ENCODE data around the gene PKD2.

PKD2 gene

DNA sequence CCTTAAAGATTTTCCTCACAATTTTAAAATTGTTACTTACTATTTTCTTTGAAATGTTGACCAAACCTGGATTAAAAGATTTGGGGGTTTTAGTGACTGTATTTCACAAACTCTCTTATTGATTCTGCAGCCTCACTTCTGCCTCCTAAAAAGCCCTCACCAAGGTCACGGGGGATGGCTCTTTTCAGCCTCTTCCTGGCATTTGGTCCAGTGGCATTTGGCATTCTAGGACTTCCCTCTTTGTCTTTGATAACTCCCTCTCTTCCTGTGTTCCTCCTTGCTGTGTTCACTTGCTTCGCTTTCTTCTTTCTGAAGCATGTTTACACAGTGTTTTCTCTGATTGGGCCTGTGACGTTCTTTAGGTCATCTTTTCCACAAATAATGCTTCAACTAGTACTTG is 21.5 kb downstream of the PKD2 start:
- no peak for DNase-seq

DNA sequence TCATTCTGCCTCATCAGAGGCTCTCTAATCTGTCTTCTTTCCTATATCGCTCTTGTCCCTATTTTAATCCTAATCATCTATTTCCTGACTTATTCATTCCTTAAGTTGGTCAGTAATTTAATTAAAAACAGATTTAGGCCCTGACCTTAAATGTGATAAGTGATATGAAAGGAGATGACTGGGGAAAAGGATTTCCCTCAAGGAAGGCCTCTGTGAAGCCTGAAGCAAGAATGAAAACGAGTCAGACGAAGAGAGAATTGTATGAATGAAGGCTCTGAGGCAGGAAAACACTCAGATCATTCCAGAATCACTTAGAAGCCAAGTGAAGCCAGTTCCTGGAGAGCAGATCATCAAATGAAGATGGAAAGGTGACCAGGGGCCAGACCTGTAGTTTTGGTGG is 22.1 kb downstream of the PKD2 start:
- DNase-seq, result no peak

DNA sequence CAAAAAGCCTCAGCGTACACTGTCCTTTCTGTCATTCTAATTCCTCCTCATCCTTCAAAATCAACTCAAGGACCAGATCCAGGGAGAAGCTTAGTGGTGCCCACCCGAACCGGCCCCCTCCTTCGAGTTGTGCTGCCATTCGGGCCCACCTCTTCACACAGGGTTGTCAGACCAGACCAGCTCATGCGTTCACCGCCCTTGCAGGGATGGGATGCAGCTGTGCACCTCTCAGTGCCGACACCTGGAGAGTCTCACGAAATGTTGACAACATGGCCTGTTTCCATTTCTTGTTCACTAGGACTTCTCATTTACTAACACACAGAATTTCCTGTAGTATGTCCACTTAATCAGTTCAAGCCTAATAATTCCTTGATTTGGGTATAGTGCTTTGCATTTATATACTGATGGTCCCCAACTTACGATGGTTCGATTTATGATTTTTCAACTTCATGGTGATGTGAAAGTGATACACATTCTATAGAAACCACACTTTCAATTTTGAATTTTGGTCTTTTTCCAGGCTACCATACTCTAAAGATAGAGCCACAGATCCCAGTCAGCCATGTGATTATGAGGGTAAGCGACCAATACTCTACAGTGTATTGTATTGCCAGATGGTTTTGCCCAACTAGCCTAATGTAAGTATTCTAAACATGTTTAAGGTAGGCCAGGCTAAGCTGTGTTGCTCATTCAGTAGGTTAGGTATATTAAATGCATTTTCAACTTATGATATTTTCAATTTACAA is 23.3 kb downstream of the PKD2 start:
- DNase-seq, result no peak

DNA sequence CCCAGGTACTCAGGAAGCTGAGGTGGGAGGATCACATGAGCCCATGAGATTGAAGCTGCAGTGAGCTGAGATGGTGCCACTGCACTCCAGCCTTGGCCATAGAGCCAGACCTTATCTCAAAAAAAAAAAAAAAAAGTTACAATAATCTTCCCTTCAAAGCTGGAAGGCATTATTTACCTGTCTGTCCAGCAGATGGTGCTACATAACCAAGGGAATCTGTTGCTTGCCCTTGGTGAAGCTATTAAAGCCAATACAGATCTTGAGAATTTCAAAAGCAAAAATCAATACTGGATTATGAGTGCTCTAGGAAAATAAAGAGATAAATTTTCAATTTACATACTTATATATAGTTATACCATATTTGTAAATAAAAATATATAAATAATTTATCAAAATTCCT is 25.9 kb downstream of the PKD2 start:
- peak; percentile 4 for DNase-seq

DNA sequence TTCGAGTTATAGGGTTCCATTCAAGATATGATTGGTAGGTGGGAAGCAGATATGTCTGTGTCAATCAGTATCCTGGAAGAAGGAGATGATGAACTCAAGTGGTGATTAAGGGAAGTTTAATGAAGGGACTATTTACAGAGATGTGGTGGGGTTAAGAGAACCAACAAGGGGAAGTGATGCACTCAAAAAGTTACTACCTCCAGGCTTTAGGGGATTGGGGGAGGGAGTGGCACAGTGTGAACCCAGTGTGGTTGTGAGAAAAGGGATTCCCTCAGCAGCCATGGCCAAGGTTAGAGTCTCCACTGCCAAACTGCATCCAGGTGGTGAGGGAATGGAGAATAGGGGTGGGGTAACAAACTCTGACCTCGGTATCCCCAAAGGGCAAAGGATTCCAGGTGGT is 27.9 kb downstream of the PKD2 start:
- no peak for DNase-seq

DNA sequence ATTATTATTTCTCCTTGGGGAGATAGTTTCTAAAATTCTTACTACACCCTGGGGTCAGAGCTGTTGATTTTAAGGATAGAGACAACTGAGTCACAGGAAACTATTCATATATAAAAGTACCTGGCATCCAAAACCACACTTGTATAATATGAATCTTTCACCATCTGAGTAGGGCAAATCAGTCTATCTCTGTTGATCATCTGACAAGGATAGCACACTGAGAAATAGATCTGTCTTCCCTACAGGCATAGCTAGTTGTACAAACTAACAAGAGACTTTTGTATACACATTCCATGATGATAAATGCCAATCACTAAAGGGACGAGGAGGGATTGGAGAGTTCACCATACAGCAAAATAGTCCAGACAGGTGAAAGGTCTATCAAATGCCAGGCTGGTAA is 30.0 kb downstream of the PKD2 start:
- no peak for DNase-seq

DNA sequence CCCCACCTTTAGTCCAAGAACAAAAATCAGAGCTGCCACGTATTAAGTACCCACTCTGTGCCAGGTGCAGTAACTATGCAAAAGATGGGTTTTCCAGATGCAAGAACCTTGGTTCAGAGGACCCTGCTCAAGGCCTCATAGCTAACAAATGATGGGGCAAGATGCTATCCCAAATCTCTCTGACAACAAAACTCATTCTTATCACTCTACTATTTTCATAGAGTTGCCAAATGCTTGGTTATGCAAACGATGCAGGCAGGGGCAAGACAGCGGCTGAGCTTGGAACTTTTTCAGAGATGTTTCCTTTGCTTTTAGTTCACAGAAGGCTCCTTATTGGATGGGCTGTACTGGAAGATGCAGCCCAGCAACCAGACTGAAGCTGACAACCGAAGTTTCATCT is 30.5 kb downstream of the PKD2 start:
- no peak for DNase-seq

DNA sequence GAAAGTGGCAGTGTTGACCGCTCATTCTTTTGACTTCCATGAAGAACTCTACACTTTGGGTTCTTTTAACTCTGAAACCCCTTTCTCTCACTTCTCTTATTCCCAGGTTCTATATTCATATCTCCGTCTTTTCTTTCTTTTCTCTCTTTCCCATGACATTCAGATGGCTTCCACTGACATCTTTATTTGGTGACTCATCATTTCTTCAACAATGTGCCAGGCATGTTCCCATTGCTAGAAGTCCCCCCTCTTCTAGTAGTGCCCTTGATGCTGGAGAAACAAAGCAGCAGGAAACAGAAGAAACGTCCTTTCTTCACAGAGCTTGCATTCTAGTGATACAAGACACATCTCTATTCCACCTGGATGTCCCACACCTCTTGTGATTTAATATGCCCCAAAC is 33.3 kb downstream of the PKD2 start:
- no peak for DNase-seq

DNA sequence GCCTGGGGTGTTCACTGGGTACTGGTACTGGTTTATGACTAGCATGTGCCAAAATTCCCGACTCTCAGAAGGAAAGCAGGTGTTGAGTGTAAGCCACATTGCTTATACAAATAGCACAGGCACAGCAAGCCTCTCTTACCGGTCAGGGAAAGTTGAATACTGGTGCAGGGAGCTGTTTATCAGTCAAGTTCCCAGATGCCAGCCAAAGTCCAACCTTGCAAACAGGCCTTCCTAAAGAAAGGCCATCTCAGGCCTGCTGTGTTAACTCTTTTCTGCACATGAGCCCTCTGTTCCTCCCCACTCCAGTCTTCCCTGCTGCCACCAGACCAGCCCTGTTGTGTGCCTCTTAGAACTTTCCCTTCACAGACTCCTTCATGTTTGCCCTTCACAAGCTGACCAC is 34.2 kb downstream of the PKD2 start:
- no peak for DNase-seq

DNA sequence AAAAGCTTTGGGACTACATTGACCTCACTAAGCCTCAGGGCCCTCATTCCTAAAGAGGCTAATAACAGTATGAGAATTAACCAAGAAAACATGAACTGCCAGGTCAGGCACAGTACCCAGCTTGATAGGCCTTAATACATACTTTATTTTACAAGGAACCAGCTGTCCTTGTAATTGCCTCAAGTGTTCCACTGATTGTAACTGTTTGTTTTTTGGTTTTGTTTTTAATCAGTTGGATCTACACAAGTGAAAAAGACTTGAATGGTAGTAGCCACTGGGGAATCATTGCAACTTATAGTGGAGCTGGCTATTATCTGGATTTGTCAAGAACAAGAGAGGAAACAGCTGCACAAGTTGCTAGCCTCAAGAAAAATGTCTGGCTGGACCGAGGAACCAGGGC is 35.6 kb downstream of the PKD2 start:
- no peak for DNase-seq

DNA sequence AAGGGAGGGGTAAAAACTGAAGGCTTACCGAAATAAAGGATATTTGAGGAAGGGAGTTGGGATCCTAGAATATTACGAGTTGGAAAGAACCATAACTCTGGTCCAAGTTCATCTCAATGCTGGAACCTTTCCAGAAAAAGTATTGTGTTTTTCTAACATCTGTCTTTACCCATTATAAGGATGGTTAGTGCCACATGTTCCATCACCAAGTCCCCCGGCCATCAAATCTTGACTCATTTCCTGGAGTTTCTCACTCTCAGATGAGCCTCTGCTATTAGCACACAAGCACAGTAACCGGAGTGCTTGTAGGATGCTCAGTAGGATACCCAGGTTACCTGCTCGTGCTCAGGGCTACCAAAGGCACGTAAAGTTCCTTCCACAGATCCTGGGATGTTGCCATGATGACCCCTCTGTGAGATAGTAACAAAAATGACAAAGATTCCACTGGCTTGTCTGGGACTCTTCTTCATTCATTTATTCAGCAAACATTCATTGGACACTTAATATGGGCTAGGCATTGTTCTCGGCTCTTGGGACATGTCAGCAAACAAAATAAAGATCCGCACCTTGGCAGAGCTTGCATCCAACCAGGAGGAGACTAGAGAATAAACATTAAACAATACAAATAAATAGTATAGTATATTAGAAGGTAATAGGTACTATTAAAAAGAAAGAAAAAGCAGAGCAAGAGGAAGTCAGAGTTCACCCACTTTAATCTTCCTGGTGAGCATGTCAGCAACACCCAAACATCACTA is 36.3 kb downstream of the PKD2 start:
- DNase-seq, result no peak

DNA sequence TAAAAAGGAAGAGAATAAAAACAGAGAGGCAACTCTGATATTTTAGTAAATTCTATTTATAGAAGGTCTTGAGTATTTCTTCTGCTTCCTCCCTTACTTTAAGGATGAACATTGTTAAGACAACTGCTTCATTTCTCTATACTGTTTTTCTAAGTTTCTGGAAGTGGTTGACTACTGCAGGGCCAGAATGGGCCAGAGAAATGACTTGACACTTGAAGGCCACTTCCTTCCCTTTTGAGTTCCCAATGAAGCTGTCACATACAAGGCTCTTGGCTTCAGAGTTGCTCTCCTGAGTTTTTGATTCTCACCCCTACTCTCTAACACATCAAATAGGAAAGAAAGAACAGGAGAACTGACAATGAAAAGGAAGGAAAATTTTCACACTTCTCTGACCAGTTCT is 37.6 kb downstream of the PKD2 start:
- DNase-seq, result no peak

DNA sequence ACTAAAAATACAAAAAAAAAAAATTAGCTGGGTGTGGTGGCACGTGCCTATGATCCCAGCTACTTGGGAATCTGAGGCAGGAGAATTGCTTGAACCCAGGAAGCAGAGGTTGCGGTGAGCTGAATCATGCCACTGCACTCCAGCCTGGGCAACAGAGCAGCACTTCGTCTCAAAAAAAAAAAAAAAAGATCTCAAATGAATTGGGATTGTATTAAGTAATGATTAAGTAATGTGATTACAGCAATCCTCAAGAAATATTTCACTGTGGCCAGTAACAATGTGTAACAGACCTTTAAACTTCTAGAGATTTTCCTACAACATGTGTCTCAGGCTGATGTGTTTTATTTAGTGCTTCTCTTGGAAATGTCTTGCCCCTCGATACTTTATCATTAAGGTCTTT is 46.8 kb downstream of the PKD2 start:
- DNase-seq, result no peak

DNA sequence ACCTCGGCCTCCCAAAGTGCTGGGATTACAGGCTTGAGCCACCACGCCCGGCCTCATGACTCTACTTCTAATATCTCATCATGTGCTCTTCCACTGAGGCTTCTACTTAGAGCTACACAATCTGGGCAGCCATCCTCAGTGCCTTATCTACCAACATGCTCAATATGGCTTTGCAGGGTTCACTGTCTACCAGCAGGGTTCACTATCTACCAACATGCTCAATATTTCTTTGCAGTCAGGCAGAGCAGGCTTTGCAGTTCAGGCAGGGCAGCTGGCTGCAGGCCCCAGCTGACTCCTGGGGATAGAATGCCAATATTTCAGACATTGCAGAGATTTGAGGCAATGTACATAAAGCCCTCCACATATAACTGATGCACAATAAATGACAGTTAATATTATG is 47.5 kb downstream of the PKD2 start:
- DNase-seq, result no peak

DNA sequence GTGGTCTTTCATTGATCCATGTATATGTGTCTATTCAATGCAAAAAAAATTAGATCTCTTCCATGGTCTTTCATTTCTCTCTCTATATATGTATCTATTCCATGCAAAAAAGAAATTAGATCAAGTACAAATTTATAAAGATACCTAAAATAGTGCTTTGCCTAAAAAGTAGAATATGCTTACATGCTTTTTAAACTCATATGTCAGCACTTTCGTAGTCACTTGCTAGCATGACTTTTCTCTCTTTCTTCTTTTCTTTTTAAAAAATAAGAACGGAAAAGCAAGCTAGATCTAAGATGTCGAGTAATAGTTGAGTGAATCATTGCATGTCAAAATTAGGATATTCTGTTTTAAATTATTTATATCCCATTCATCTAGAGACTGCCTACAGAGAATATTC is 50.9 kb downstream of the PKD2 start:
- DNase-seq, result no peak

DNA sequence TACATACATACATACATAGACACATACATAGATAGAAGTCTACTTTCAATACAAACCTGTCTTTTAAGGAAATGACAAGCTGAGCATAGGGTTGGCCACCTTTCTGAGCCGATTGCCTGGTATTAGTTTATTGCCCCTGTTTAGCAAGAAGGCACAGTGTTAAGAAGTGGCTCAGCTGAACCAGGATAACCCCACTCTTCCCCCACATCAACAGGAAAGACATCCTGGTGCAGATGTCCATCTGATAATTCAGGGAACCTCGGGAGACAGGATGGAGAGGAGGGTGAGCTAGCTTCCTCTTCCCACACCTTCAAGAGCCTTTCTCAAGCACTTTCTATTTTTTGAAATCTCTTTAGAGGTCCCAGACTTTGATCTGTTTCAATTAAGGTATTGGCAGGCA is 52.3 kb downstream of the PKD2 start:
- no peak for DNase-seq

DNA sequence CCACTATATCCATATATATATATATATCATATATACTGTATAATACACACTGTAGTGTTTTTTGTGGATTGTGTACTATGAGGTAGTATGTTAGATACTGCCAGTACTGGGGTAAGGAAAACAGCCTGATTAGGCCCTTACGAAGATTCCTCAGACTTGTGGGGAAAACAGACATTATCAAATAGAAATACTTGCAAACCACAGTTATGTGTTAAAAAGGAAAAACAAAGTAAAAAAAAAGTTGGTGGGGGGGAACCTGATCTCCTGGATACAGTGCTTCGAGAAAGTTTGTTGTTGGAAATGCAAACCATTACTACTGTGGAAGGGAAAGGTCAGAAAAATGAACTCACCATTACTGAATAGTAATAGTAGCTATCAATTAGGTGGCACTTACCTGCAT is 53.0 kb downstream of the PKD2 start:
- no peak for DNase-seq

DNA sequence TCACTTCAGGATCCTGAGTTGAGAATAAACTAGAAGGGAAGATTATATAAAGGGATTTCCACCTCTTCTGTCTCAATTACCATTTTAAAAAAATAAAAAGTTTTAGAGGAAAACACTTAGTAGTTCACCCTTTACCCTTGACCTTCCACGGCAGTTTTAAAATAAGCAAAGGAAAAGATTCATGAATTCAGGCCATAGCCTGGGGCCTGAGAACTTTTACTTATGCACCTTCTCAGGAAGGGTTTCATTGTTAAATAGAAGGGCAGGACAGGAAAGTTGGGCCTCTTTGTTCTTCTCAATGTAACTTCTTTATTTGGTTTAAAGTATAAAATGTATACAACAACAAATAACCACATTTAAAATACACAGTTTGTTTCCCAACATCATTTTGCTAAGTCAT is 54.9 kb downstream of the PKD2 start:
- no peak for DNase-seq

DNA sequence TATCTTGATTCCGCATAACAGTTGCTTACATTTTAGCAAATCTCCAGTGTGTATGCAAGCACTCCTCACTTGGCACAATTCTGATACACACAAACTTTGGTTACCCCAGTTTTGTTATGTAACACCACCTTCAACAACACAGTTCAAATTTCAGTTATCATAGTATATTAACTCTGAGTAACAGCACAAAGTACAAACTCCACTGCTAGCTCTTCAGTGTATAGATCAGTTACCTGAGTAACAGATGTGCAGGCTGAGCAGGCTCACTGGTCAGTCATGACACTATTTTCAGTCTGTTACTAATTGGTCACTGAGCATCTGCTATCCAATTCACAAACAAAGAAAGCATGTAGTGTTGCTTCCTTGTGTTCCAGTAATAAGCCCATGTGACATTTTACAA is 55.4 kb downstream of the PKD2 start:
- no peak for DNase-seq

DNA sequence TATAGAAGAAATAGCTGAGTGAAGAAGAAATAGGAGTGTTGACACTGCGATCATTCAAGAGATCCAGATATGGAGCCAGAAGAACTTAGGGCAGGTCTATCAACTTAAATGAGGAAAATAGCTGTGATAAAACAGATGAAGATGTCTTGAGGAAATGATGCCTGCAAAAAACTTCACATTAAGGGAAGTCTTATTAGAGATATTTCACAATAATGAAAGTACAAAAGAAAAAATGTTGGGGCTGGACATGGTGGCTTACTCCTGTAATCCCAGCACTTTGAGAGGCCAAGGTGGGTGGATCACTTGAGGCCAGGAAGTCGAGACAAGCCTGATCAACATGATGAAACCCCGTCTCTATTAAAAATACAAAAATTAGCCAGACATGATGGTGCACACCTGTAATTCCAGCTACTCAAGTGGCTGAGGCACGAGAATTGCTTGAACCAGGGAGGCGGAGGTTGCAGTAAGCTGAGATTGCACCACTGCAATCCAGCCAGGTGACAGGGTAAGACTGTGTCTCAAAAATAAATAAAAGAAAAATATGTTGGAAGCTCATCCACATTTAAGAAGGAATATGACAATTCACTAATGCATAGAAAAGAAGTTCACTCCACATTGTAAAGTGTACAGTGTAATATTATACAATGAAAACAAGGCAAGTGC is 56.3 kb downstream of the PKD2 start:
- DNase-seq, result no peak

DNA sequence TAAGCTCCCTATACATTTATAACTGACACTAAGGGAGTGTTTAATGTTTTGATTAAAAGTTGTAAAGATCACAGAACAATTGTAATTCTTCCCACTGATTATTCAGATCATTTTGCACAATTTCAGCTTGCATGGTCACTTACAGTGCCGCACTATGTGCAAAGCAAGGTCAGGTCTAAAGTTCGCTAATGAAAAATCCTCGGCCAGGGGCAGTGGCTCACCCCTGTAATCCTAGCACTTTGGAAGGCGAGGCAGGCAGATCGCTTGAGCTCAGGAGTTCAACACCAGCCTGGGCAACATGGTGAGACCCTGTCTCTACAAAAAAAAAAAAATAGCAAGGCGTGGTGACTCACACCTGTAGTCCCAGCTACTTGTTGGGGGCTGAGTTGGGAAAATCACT is 57.0 kb downstream of the PKD2 start:
- DNase-seq, result no peak

DNA sequence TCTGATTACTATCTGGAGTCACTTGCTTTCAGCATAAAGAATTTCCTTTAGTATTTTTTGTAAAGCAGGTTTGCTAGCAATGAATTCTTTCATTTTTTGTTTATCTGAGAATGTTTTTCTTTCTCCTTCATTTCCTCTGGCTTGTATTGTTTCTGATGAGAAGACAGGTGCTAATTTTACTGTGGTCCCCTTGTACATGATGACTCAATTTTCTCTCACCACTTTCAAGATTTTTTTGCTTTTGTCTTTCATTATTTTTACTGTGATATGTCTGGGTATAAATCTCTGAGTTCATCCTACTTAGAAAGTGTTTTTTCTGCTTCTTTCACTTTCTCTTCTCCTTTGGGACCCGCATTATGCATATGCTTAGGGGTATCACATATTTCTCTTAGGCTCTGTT is 62.6 kb downstream of the PKD2 start:
- DNase-seq, result no peak

DNA sequence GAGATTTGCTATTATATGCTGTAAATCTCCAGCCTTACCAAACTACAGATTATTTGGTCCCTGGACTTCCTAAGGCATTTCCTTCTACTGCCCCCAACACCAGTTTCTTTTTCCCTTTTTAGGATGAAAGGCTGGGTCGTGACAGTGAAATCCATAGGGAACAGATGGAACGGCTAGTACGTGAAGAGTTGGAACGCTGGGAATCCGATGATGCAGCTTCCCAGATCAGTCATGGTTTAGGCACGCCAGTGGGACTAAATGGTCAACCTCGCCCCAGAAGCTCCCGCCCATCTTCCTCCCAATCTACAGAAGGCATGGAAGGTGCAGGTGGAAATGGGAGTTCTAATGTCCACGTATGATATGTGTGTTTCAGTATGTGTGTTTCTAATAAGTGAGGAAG is 67.9 kb downstream of the PKD2 start:
- no peak for DNase-seq

DNA sequence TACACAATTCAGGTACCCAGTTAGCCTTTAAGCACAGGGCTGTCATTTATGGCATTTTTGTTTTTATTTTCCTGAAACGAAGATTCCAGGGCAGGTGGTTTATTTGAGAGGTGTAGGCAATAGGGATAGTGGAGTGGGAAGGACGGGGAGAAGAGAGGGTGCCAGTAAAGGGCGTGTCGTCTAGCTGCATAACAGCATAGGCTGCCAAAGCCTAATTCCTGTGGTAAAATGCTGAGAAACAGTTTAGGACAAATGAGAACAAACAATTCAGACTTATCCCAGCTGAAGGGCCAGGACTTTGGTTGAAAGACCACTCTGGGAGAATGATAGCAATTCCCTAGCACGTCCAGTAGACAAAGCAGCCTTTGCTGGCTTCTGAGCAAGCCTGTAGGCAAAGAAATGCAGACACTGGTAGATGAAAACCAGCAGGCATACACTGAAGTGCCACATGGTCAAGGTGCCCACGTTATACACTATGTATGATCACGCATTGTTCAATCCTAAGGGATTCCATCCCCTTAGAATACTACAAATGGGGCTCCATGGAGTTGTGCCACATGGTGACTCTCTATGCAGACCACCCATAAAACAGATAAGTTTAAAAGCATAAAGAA is 70.6 kb downstream of the PKD2 start:
- DNase-seq, result no peak
